DND-41 (cell line): ENCODE data around the gene PCDHB14.

Source experiments
- CTCF ChIP-seq: IDR thresholded peaks from 2 replicates; pipeline ENCODE4 v1.5.1; 2012; ENCODE audit warnings: borderline replicate concordance, low read length, moderate library complexity, mild to moderate bottlenecking; ENCODE audit not compliant: poor library complexity, severe bottlenecking; ENCODE audit errors: extremely low read depth
- EZH2 ChIP-seq: IDR thresholded peaks from 3 replicates; pipeline ENCODE4 v1.6.1; 2012; ENCODE audit warnings: borderline replicate concordance, low read depth, mild to moderate bottlenecking, moderate library complexity, low read length, inconsistent platforms; ENCODE audit not compliant: severe bottlenecking

GRCh38 chr5:141260458-141261237 is 37.5 kb downstream of the PCDHB14 start:
- TF ChIP-seq EZH2 (no peak), CTCF (no peak)
